ENCODE data around the gene YPEL1.

Gene YPEL1

DNA sequence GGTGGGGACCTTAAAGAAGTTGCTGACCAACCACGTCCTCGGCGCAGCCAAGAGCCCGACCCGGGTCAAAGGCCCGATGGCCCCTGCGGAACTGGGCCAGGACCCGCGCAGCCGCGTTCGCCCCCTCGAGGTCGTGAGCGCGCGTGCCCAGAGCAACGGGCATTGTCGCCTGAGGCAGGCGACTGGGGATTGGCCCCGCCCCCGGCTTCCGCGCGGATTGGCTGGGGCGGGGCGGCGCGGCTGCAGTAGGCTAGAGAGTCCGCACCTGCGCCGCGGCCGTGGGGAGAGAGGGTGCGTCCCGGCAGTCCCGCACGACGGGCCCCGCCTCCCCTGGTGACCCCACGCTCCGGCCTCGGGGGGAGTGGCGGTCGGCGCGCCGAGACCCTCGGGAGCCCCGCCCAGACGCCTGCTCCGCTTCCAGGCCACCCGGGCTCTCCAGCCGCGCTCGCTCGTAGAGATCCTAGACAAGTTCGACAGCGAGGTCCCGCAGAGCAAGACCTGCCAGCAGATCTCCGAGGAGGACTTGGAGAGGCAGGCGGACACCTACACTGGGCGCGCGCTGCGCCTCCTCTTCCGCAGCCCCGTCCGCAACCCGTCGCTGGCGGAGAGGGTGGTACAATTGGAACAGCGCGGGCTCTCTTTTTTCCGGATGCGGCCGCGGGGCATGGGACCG, 78.1 kb downstream of the YPEL1 start:
- DNase-seq (ENCODE audit: low spot score): peak; percentile 93

DNA sequence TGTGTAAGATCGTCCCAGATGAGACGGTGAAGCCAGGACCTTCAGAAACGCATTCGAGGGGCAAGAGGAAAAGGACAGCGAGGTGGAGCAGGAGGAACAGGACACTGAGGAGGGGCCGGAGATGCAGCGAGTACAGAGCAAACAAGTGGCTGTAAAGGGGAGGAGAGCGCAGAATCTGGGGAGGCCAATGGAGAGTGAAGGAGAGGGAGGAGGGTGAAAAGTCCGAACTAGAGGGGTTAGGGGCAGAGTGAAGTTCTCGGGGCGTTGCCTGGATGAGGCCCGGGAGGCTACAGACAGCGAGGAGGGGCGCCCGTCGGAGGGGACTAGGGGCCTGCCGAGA, 78.6 kb downstream of the YPEL1 start:
- no peak for DNase-seq (ENCODE audit: low spot score)

DNA sequence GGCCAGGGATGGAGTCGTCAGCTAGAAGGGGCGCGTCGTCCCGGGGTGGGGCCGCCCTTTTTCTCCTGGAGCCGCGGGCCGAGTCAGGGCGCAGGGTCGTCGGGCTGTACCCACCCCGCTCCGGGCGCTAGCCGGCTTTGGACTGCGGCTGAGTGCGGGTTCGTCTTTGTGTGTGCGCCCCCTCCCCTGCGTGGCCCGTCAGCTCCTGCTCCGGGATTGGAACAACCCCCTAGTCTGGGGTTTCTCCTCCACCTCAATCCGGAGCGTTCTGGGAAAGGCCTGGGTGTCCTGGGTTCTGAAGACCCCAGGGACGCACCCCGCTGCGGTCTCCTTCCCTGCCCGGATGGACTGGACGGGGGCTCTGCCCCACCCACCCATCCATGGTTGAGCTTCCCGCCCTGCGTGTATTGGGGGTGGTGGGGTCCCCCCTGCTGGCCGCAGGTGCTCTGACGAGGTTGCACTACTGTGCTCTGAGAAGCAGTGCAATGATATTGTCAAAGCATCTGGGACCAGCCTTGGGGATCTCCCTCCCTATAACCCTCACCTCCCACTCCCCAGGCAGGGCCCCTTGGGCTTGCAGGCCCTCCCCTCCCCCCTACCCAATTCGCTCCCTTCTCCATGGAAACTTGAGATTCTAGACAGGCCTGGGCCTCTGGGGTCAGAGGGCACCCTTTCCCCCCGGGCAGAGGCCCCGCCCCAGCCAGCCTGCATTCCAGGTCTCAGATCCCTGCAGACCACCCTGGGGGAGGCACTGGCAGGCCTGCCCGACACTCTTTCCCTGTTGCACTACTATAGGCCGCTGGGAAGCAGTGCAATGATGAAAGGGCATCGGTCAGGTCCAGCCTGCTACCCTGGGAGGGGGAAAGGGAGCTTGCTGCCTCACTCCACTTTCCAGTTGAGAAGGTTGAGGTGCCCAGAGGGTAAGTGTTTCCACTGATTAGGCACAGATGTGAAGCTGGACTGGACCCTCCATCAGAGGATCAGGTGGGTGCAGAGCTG, 82.7 kb downstream of the YPEL1 start:
- peak; percentile 73 for DNase-seq (ENCODE audit: low spot score)

DNA sequence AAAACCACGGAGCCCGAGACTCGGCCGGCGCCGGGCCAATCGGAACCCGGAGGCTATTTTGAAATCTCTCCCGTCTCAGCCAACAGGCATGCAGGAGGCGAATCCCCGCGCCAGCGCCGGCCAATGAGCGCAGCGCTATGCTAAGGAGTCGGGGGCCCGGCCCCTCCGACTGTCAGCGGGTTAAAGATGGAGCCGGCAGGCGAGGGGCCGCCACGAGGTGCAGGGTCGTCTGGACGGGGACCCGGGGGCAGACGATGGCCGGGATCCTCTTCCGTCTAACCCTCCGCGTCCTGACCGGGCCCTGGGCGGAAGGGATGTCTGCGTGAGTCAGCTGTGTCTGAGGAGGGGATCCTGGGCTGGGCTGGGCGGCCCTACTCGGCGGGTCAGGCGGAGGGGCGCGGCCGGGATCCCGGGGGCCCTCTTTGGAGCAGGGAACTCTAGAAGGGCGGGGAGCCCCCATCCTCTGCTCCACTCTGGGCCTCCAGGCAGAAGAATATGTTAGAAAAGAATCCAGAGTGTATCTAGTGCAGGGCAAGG, 83.5 kb downstream of the YPEL1 start:
- DNase-seq (ENCODE audit: low spot score): peak; percentile 94

DNA sequence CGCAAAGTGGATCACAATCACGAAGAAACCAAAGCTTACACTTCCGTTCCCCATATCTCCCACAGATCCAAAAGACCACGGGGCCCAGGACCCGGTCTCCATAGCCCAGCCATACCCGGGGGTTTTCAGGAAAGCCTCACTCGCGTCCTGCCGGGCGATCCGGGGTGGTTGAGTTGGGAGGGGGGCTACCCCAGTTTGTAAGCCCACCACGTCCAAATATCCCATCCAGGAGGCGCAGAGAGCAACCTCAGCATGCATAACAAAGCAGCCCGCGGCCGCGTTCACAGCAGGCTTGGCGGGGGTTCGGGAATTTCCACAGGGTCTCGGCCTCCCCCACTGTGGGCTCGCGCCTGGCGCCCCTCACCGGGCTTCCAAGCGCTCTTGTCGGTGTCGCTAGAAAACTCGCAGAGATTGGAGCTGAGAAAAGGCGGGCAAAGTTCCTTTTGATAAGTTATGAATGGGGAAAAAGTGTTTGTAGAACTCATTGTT, 84.0 kb downstream of the YPEL1 start:
- no peak for DNase-seq (ENCODE audit: low spot score)

DNA sequence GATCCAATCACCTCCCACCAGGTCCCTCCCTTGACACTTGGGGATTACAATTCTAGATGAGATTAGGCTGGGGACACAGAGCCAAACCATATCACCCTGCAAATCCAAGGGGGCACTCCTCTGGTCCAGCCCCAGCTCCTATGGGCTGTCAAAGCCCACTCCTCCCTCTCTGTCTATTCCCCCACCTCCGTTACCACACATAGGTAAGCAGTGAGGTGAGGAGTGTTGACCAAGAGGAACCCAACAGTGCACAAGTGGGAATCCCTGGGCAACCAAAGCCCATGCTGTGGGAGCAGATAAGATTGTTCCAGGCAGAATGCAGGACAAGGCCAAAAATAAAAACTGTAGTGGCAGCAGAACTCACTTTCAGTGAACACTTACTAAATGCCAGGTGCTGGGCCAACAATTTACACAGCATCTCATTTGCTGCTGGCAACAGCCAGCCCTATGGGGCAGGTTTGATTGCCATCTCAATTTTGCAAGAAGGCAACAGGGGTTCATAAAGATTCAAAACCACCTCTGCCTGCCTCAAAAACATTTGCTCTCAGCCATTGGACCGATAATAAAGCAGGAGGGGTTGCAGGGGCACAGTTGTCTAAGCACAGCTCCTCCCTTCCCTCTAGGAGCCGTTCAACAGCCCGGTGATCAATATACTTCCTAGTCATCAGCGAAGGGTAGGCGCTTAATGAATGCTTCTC, 84.6 kb downstream of the YPEL1 start:
- DNase-seq (ENCODE audit: low spot score): no peak

DNA sequence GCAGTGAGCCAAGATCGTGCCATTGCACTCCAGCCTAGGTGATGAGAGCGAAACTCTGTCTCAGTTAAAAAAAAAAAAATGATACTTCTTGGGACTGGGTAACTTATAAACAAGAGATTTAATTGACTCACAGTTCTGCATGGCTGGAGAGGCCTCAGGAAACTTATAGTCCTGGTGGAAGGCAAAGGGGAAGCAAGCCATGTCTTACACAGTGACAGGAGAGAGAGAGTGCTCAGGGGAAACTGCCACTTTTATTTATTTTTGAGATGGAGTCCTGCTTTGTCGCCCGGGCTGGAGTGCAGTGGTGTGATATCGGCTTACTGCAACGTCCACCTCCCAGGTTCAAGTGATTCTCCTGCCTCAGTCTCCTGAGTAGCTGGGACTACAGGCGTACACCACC, 85.3 kb downstream of the YPEL1 start:
- DNase-seq (ENCODE audit: low spot score): no peak

Small RNA genes lying within 50 kb of the gene (small RNA-seq; reads per million reads assigned to genes)
- gene MIR301B: 43.1 to 603 reads per million in 2 experiments
- gene RN7SL280P: 0 to 0.09 reads per million in 2 experiments

All from SK-N-DZ (cell line).